Nephron (organoid): Measurements from ENCODE around the gene RNF14.

Experiments used
- H3K27ac Mint-ChIP-seq, 3 experiments: 2 replicates each; pipeline ENCODE4 v1.8.0; 2020; ENCODE audit warnings: mixed read lengths in 3 of 3, mild to moderate bottlenecking in 2 of 3, moderate library complexity in 1 of 3
- H3K27me3 Mint-ChIP-seq: 2 replicates; pipeline ENCODE4 v1.8.0; 2021; ENCODE audit warnings: low read depth, mild to moderate bottlenecking, moderate library complexity, mixed read lengths
- H3K36me3 Mint-ChIP-seq: 2 replicates; pipeline ENCODE4 v1.8.0; 2020; ENCODE audit warnings: low read depth, mixed read lengths
- H3K4me1 Mint-ChIP-seq: 2 replicates; pipeline ENCODE4 v1.8.0; 2020; ENCODE audit warnings: mixed read lengths
- H3K4me3 Mint-ChIP-seq, 3 experiments: 2 replicates each; pipeline ENCODE4 v1.8.0; 2020; ENCODE audit warnings: mild to moderate bottlenecking in 3 of 3, mixed read lengths in 3 of 3, moderate library complexity in 2 of 3
- H3K9me3 Mint-ChIP-seq: 2 replicates; pipeline ENCODE4 v1.8.0; 2020; ENCODE audit warnings: mixed read lengths
- TF ChIP-seq, protein P1 (sequence below), 3 experiments: fragments of 200-600 bp; sonication (generic); IDR thresholded peaks; one replicate each; pipeline ENCODE4 v1.5.0; 2021; ENCODE audit warnings: antibody characterized with exemption in 3 of 3; ENCODE audit not compliant: unreplicated experiment in 3 of 3

RNF14 gene

DNA sequence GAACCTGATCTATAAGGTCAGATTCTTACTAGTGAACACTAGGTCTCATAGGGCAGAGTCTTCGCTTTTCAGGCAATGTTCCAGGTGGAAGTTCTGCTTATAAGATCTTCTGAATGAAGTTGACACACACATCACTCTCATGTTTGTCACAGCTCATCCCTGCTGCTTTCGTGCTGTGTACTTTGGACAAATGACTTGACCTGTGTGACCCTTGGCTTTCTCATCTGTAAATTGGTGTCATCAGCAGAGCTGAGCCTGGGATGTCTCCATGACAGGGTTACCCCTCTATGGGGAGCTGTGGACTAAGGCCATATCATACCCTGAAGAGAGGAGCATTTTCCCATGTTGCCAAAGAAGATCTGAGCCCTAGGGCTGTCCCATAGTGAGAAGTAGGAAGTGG lies 42.5 kb upstream of the RNF14 start:
- H3K4me3 Mint-ChIP-seq, result peak overlapping the region in 2 of 3 experiments; percentile 51 to 55
- TF ChIP-seq, protein P1, sequence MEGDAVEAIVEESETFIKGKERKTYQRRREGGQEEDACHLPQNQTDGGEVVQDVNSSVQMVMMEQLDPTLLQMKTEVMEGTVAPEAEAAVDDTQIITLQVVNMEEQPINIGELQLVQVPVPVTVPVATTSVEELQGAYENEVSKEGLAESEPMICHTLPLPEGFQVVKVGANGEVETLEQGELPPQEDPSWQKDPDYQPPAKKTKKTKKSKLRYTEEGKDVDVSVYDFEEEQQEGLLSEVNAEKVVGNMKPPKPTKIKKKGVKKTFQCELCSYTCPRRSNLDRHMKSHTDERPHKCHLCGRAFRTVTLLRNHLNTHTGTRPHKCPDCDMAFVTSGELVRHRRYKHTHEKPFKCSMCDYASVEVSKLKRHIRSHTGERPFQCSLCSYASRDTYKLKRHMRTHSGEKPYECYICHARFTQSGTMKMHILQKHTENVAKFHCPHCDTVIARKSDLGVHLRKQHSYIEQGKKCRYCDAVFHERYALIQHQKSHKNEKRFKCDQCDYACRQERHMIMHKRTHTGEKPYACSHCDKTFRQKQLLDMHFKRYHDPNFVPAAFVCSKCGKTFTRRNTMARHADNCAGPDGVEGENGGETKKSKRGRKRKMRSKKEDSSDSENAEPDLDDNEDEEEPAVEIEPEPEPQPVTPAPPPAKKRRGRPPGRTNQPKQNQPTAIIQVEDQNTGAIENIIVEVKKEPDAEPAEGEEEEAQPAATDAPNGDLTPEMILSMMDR (IDR thresholded peaks at IDR 0.05; ENCODE audit: unreplicated experiment in 3 of 3), result no peak
- no peak overlapping the region for H3K27ac Mint-ChIP-seq
- H3K9me3 Mint-ChIP-seq, result no peaks in the 10 kb centered on the region
- H3K4me1 Mint-ChIP-seq, result peaks cover 12% of the 10 kb centered on the region
- H3K27me3 Mint-ChIP-seq, result no peaks in the 10 kb centered on the region
- H3K36me3 Mint-ChIP-seq, result peaks cover 55% of the 10 kb centered on the region

DNA sequence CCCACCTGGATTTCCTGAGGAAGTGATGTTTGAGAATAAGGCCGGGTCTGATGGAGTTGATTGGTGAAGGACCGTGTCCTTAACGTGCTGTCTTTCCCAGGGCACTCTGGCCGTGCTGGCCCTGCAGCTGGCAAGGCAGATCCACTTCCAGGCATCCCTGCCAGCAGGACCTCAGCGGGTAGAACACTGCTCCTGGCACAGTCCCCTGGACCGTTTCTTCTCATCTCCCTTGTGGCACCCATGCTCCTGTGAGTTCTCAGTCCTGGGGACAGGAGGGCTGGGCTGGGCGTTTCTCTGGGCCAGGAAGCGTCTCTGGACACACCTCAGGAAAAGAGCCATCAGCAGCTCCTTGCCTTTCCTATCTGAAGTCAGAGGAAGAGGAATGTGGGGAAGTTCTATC lies 40.9 kb upstream of the RNF14 start:
- Mint-ChIP-seq H3K9me3 (no peaks in the 10 kb centered on the region), H3K27me3 (no peaks in the 10 kb centered on the region), H3K4me3 (no peak overlapping the region), H3K4me1 (peaks cover 10% of the 10 kb centered on the region), H3K27ac (no peak overlapping the region), H3K36me3 (peaks cover 68% of the 10 kb centered on the region)
- TF ChIP-seq, protein P1 (IDR thresholded peaks at IDR 0.05; ENCODE audit: unreplicated experiment in 3 of 3), result no peak

GRCh38 chr5:141929398-141930058 lies 39.4 kb upstream of the RNF14 start:
- peaks cover 4% of the 10 kb centered on the region for H3K4me1 Mint-ChIP-seq
- no peak overlapping the region for H3K27ac Mint-ChIP-seq
- peaks cover 71% of the 10 kb centered on the region for H3K36me3 Mint-ChIP-seq
- no peaks in the 10 kb centered on the region for H3K27me3 Mint-ChIP-seq
- no peak overlapping the region for H3K4me3 Mint-ChIP-seq
- no peaks in the 10 kb centered on the region for H3K9me3 Mint-ChIP-seq
- TF ChIP-seq, protein P1 (IDR thresholded peaks at IDR 0.05; ENCODE audit: unreplicated experiment in 3 of 3), result no peak

GRCh38 chr5:141931694-141932093 lies 37.2 kb upstream of the RNF14 start:
- no peak overlapping the region for H3K4me3 Mint-ChIP-seq
- no peak overlapping the region for H3K27ac Mint-ChIP-seq
- H3K4me1 Mint-ChIP-seq, result no peaks in the 10 kb centered on the region
- TF ChIP-seq, protein P1 (IDR thresholded peaks at IDR 0.05; ENCODE audit: unreplicated experiment in 3 of 3), result no peak
- H3K36me3 Mint-ChIP-seq, result peaks cover 72% of the 10 kb centered on the region
- H3K27me3 Mint-ChIP-seq, result no peaks in the 10 kb centered on the region
- no peaks in the 10 kb centered on the region for H3K9me3 Mint-ChIP-seq

- Mint-ChIP-seq H3K27ac (no peak overlapping the region), H3K36me3 (peaks cover 63% of the 10 kb centered on the region), H3K27me3 (no peaks in the 10 kb centered on the region), H3K4me1 (no peaks in the 10 kb centered on the region), H3K4me3 (no peak overlapping the region), H3K9me3 (no peaks in the 10 kb centered on the region)
- TF ChIP-seq, protein P1 (IDR thresholded peaks at IDR 0.05; ENCODE audit: unreplicated experiment in 3 of 3), result no peak
Measured at GRCh38 chr5:141933151-141933550, 35.8 kb upstream of the RNF14 start.
